ENCODE results near the gene ADARB2. TPM values are rescaled to one million over a fixed set of nuclear protein-coding genes. Genes with fewer than 3 reads are reported as not detected.

The ADARB2 gene
- total RNA-seq, 4 donors from 2014 or later: 2.3 to 3.7 (median 2.6) TPM

DNA sequence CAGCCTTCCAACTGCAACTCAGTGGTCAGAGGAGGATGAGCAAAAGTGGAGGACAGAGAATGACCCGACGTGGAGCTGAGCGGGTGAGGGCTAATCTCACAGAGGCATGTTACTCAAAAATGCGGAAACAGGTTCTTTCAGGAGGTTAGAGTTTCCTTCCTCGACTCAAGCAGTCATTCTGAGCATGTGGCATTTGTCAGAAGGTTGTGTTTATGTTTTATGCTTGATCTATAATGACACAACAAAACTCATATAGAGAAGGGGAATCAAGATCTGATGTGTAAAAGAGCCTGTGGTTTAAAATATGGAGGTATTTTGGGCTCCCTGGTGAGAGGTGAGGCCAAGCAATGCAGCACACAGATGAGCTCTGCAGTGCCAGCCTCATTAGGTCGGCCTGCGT, 311.4 kb downstream of the ADARB2 start:
- Histone ChIP-seq H3K27me3 (peaks cover 0 to 29% (median 0%) of the 10 kb centered on the region in 4 donors), H3K27ac (replicated peaks in 1 of 4) (no peak overlapping the region), H3K4me1 (peaks cover 0 to under 1% (median 0%) of the 10 kb centered on the region in 4 donors), H3K36me3 (no peaks in the 10 kb centered on the region), H3K4me3 (no peak overlapping the region), H3K9me3 (peaks cover 0 to 12% (median 2%) of the 10 kb centered on the region in 4 donors)
- 52% methylated on average over 7 of the region's 7 CpGs for WGBS
- DNase-seq (ENCODE audit: extremely low spot score): no peak
- TF ChIP-seq, protein P1, sequence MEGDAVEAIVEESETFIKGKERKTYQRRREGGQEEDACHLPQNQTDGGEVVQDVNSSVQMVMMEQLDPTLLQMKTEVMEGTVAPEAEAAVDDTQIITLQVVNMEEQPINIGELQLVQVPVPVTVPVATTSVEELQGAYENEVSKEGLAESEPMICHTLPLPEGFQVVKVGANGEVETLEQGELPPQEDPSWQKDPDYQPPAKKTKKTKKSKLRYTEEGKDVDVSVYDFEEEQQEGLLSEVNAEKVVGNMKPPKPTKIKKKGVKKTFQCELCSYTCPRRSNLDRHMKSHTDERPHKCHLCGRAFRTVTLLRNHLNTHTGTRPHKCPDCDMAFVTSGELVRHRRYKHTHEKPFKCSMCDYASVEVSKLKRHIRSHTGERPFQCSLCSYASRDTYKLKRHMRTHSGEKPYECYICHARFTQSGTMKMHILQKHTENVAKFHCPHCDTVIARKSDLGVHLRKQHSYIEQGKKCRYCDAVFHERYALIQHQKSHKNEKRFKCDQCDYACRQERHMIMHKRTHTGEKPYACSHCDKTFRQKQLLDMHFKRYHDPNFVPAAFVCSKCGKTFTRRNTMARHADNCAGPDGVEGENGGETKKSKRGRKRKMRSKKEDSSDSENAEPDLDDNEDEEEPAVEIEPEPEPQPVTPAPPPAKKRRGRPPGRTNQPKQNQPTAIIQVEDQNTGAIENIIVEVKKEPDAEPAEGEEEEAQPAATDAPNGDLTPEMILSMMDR (IDR thresholded peaks at IDR 0.05): no peak
- intact Hi-C loops (cut with DNase I): no loop called here

DNA sequence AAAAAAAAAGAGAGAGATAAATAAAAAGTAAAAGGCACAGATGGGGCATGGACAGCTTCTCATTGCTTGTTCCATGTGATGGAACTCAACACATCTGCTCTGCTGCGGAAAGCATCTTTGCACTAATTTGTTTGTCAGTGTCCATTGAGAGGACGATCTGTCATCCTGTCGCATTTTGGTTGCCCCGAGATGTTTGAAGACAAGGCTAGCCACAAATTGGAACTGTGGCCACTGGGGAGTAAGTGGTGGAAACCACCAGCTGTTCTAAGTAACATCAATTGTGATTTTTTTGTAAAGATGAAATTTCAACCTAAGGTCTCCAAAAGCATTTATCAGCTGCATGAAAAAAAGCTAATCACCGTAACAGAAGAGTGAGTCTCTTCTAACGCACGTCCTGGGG, 312.7 kb downstream of the ADARB2 start:
- no peak overlapping the region for H3K27ac ChIP-seq (replicated peaks in 1 of 4)
- WGBS: 67% methylated on average over 7 of the region's 7 CpGs

DNA sequence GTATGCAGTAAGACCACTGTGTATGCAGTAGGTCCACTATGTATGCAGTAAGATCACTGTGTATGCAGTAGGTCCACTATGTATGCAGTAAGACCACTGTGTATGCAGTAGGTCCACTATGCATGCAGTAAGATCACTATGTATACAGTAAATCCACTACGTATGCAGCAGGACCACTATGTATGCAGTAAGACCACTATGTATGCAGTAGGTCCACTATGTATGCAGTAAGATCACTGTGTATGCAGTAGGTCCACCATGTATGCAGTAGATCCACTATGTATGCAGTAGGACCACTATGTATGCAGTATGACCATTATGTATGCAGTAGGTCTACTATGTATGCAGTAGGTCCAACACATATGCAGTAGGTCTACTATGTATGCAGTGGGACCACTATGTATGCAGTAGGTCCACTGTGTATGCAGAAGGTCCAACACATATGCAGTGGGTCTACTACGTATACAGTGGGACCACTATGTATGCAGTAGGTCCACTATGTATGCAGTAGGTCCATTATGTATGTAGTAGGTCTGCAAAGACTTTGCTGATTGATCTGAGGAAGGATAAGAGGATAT, 313.6 kb downstream of the ADARB2 start:
- DNase-seq (ENCODE audit: extremely low spot score): no peak
- Histone ChIP-seq H3K27ac (replicated peaks in 1 of 4) (no peak overlapping the region), H3K4me1 (peaks cover 0 to 6% (median 1%) of the 10 kb centered on the region in 4 donors), H3K4me3 (no peak overlapping the region), H3K9me3 (no peaks in the 10 kb centered on the region), H3K27me3 (peaks cover 0 to 48% (median 0%) of the 10 kb centered on the region in 4 donors), H3K36me3 (no peaks in the 10 kb centered on the region)
- WGBS: 92% methylated on average over 2 of the region's 2 CpGs
- intact Hi-C loops (cut with DNase I): no loop called here
- TF ChIP-seq, protein P1 (IDR thresholded peaks at IDR 0.05): no peak
- TF ChIP-seq POLR2A (IDR thresholded peaks at IDR 0.05; ENCODE audit: low read depth) (no peak), POLR2AphosphoS5 (IDR thresholded peaks at IDR 0.05) (no peak), EP300 (IDR thresholded peaks at IDR 0.05) (no peak)

More for the DNA sequence above, 312.7 kb downstream of the ADARB2 start:
- peaks cover 0 to 6% (median 1%) of the 10 kb centered on the region in 4 donors for H3K4me1 ChIP-seq
- H3K36me3 ChIP-seq: no peaks in the 10 kb centered on the region
- intact Hi-C loops (cut with DNase I): no loop called here
- no peak overlapping the region for H3K4me3 ChIP-seq
- TF ChIP-seq, protein P1 (IDR thresholded peaks at IDR 0.05): no peak
- peaks cover 0 to 40% (median 0%) of the 10 kb centered on the region in 4 donors for H3K27me3 ChIP-seq
- peaks cover 0 to under 1% (median 0%) of the 10 kb centered on the region in 4 donors for H3K9me3 ChIP-seq
- DNase-seq (ENCODE audit: extremely low spot score): no peak

DNA sequence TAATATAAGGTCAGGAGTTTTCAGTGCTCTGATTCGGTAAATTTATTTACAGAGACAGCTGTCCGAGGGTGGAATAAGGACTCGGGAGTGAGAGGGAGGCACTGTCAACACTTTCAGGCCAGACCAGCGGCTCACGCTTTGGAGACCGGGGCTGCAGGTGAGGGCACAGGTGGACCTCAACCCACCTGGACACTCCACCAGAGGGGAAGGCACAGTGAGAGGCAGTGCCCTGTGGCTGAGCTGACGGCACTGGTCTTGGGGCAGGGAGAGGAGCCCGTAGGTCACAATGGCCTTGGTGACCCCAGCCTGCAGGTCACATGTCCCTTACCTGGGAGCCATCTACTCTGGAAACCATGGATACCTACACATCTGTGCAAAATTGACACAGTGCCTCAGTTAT, 315.1 kb downstream of the ADARB2 start:
- intact Hi-C loops (cut with DNase I): no loop called here
- no peaks in the 10 kb centered on the region for H3K9me3 ChIP-seq
- TF ChIP-seq EP300 (IDR thresholded peaks at IDR 0.05) (no peak), POLR2A (IDR thresholded peaks at IDR 0.05; ENCODE audit: low read depth) (no peak), POLR2AphosphoS5 (IDR thresholded peaks at IDR 0.05) (no peak)
- TF ChIP-seq, protein P1 (IDR thresholded peaks at IDR 0.05): no peak
- DNase-seq (ENCODE audit: extremely low spot score): no peak
- no peaks in the 10 kb centered on the region for H3K36me3 ChIP-seq
- no peak overlapping the region for H3K27ac ChIP-seq (replicated peaks in 1 of 4)
- peaks cover 0 to 6% (median 1%) of the 10 kb centered on the region in 4 donors for H3K4me1 ChIP-seq
- H3K4me3 ChIP-seq: no peak overlapping the region
- H3K27me3 ChIP-seq: peaks cover 0 to 63% (median 0%) of the 10 kb centered on the region in 4 donors
- whole genome bisulfite sequencing: 91% methylated on average over 6 of the region's 8 CpGs

Data from esophagus muscularis mucosa (tissue), 4 donors.